ENCODE data around the gene PCAT6. TPM values are rescaled to one million over a fixed set of nuclear protein-coding genes. Genes with fewer than 3 reads are reported as not detected.

PCAT6 gene
- polyA plus RNA-seq, 2 of the 4 experiments (the other 2 are of a cell fraction): 2.3 to 2.4 TPM

DNA sequence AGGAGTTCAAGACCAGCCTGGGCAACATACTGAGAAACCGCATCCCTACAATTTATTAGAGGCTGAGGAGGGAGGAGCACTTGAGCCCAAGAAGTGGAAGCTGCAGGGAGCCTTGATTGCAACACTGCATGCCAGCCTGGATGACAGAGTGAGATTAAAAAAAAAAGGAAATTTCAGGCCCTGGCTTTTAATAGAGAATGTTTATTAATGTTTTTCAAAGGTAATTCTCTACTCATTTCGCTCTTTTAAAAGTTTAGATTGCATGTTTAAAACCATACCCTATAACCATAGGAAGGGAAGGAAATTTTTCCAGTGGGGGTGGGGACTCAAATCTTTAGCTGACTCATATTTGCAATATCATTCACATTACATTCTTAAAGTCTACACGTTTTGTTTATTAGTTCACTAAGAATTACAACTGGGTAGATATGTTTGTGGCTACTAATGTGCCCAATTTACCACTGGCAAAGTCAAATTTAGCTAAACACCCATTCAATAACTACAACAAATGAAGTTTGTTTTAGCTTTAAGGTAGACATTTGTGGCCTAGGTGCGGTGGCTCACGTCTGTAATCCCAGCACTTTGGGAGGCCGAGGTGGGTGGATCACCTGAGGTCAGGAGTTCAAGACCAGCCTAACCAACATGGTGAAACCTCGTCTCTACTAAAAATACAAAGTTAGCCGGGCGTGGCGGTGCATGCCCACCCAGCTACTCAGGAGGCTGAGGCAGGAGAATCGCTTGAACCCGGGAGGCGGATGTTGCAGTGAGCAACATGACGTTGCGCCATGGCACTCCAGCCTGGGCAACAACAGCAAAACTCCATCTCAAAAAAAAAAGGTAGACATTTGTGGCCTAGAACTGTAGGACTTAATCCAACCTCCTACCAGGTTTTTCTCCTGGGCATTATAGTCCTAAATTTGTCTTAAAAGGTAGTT lies 7.5 kb upstream of the PCAT6 start:
- FAIRE-seq (no peak), ATAC-seq (peak; percentile 42 to 52; a peak in 4 of 6 replicates), DNase-seq (ENCODE audit: low read depth in 1 of 2, low spot score in 1 of 2) (peak in 1 of 2 experiments; percentile 75)
- WGBS (ENCODE audit: missing lambda C conversion rate): 35% methylated on average over 15 of the region's 15 CpGs
- H3K4me3 ChIP-seq: peak overlapping the region; percentile 13; the same call in 2 of the 3 replicates
- H3K4me2 ChIP-seq: peak overlapping the region; percentile 77
- H3K27ac ChIP-seq: peak overlapping the region; percentile 73 to 85
- CTCF ChIA-PET: interaction anchor here (0.9 kb wide), 1 partner anchor 10 kb away, joined by 3 read pairs; no protein-coding TSS in a partner anchor
- H3K9me3 ChIP-seq: no peaks in the 10 kb centered on the region
- peaks cover 51% of the 10 kb centered on the region for H3K4me1 ChIP-seq
- no peak for TF ChIP-seq FOSL2 (IDR thresholded peaks at IDR 0.05)
- peak; percentile 81 for TF ChIP-seq FOSL2 (CRISPR knock-in tag; IDR thresholded peaks at IDR 0.05)
- TF ChIP-seq RARB (CRISPR knock-in tag; IDR thresholded peaks at IDR 0.05): no peak
- TF ChIP-seq CEBPB (IDR thresholded peaks at IDR 0.05): peak; percentile 93 to 99
- TF ChIP-seq, protein P1, sequence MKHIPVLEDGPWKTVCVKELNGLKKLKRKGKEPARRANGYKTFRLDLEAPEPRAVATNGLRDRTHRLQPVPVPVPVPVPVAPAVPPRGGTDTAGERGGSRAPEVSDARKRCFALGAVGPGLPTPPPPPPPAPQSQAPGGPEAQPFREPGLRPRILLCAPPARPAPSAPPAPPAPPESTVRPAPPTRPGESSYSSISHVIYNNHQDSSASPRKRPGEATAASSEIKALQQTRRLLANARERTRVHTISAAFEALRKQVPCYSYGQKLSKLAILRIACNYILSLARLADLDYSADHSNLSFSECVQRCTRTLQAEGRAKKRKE (CRISPR knock-in tag; IDR thresholded peaks at IDR 0.05; ENCODE audit: low read depth): no peak
- TF ChIP-seq MYC (IDR thresholded peaks at IDR 0.05; ENCODE audit: borderline replicate concordance, low read length): no peak
- peak; percentile 50 for TF ChIP-seq JUNB (IDR thresholded peaks at IDR 0.05)
- no peak for TF ChIP-seq KDM5A (IDR thresholded peaks at IDR 0.05)
- TF ChIP-seq MAFK (IDR thresholded peaks at IDR 0.05; ENCODE audit: partially characterized antibody): peak; percentile 32
- no peak for TF ChIP-seq CBX2 (IDR thresholded peaks at IDR 0.05; ENCODE audit: borderline replicate concordance, low read depth)
- TF ChIP-seq RNF2 (IDR thresholded peaks at IDR 0.05; ENCODE audit: borderline replicate concordance, low read depth): no peak
- POLR2A ChIA-PET: no interaction called here

DNA sequence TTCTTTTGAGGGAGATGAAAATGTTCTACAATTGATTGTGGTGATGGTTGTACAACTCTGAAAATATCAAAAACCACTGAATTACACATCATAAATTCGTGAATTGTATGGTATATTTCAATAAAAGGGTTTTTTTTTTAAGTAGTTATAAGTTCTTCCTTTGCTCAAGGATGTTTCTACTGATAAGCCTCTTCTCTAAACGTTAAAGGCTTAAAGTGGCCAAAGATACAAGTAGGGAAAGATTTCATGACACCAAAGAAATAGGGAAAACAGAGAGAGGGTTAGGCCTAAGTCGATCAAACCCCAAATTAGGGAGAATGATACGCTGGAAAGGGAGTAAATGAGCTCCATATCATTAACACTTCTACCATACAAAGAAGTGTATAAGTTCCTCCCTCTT lies 6.6 kb upstream of the PCAT6 start:
- DNase-seq (ENCODE audit: low read depth in 1 of 2, low spot score in 1 of 2) (no peak), ATAC-seq (no peak), FAIRE-seq (no peak)
- CTCF ChIA-PET: interaction anchor here (1.6 kb wide), 1 partner anchor 22 kb away, joined by 3 read pairs; no protein-coding TSS in a partner anchor
- Histone ChIP-seq H3K4me3 (no peak overlapping the region), H3K4me1 (peaks cover 55% of the 10 kb centered on the region), H3K9me3 (no peaks in the 10 kb centered on the region), H3K4me2 (peak overlapping the region; percentile 77), H3K27ac (peak overlapping the region; percentile 73 to 85; a peak in 4 of 6 replicates)
- WGBS (ENCODE audit: missing lambda C conversion rate): 74% methylated on average over 4 of the region's 4 CpGs
- POLR2A ChIA-PET: no interaction called here
- TF ChIP-seq NFE2L2 (conservative IDR thresholded peaks at IDR 0.05; ENCODE audit: low read length): no peak
- TF ChIP-seq, protein P2, sequence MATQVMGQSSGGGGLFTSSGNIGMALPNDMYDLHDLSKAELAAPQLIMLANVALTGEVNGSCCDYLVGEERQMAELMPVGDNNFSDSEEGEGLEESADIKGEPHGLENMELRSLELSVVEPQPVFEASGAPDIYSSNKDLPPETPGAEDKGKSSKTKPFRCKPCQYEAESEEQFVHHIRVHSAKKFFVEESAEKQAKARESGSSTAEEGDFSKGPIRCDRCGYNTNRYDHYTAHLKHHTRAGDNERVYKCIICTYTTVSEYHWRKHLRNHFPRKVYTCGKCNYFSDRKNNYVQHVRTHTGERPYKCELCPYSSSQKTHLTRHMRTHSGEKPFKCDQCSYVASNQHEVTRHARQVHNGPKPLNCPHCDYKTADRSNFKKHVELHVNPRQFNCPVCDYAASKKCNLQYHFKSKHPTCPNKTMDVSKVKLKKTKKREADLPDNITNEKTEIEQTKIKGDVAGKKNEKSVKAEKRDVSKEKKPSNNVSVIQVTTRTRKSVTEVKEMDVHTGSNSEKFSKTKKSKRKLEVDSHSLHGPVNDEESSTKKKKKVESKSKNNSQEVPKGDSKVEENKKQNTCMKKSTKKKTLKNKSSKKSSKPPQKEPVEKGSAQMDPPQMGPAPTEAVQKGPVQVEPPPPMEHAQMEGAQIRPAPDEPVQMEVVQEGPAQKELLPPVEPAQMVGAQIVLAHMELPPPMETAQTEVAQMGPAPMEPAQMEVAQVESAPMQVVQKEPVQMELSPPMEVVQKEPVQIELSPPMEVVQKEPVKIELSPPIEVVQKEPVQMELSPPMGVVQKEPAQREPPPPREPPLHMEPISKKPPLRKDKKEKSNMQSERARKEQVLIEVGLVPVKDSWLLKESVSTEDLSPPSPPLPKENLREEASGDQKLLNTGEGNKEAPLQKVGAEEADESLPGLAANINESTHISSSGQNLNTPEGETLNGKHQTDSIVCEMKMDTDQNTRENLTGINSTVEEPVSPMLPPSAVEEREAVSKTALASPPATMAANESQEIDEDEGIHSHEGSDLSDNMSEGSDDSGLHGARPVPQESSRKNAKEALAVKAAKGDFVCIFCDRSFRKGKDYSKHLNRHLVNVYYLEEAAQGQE (IDR thresholded peaks at IDR 0.05): no peak
- TF ChIP-seq, protein P3, sequence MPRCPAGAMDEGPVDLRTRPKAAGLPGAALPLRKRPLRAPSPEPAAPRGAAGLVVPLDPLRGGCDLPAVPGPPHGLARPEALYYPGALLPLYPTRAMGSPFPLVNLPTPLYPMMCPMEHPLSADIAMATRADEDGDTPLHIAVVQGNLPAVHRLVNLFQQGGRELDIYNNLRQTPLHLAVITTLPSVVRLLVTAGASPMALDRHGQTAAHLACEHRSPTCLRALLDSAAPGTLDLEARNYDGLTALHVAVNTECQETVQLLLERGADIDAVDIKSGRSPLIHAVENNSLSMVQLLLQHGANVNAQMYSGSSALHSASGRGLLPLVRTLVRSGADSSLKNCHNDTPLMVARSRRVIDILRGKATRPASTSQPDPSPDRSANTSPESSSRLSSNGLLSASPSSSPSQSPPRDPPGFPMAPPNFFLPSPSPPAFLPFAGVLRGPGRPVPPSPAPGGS (IDR thresholded peaks at IDR 0.05): no peak
- TF ChIP-seq KDM5A (IDR thresholded peaks at IDR 0.05): no peak
- TF ChIP-seq KDM1A (IDR thresholded peaks at IDR 0.05; ENCODE audit: low read depth): no peak
- TF ChIP-seq NR3C1 (IDR thresholded peaks at IDR 0.05): no peak
- TF ChIP-seq, protein P4, sequence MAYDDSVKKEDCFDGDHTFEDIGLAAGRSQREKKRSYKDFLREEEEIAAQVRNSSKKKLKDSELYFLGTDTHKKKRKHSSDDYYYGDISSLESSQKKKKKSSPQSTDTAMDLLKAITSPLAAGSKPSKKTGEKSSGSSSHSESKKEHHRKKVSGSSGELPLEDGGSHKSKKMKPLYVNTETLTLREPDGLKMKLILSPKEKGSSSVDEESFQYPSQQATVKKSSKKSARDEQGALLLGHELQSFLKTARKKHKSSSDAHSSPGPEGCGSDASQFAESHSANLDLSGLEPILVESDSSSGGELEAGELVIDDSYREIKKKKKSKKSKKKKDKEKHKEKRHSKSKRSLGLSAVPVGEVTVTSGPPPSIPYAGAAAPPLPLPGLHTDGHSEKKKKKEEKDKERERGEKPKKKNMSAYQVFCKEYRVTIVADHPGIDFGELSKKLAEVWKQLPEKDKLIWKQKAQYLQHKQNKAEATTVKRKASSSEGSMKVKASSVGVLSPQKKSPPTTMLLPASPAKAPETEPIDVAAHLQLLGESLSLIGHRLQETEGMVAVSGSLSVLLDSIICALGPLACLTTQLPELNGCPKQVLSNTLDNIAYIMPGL (CRISPR knock-in tag; IDR thresholded peaks at IDR 0.05; ENCODE audit: borderline replicate concordance): no peak
- TF ChIP-seq FOSB (CRISPR knock-in tag; IDR thresholded peaks at IDR 0.05): no peak
- TF ChIP-seq CBX8 (IDR thresholded peaks at IDR 0.05): no peak
- TF ChIP-seq RAD21 (conservative IDR thresholded peaks at IDR 0.05 in 1 of 2, IDR thresholded peaks at IDR 0.05 in 1 of 2): no peak
